H1 (cell line): Measurements from ENCODE around the gene SBF2. TPM values are rescaled to one million over a fixed set of nuclear protein-coding genes. Genes with fewer than 3 reads are reported as not detected.

ENCODE experiments used
- CTCF ChIA-PET: fragments of 300-600 bp; sonication (Branson Sonifier 250); formaldehyde crosslinking; loops from one replicate; lab custom pipeline; 2021; ENCODE audit not compliant: partially characterized antibody; lab: Charles Lee
- POLR2A ChIA-PET: fragments of 300-600 bp; sonication (Branson Sonifier 250); formaldehyde crosslinking; loops from one replicate; lab custom pipeline; 2021; ENCODE audit warnings: inconsistent platforms; ENCODE audit not compliant: partially characterized antibody; lab: Charles Lee
- DNase-seq, 2 experiments: peaks; one replicate each; pipeline versions ENCODE4 v3.0.0 to v3.0.0-alpha.2; 2010 to 2022; ENCODE audit warnings: low spot score in 2 of 2, low read depth in 1 of 2, mixed read lengths in 1 of 2
- FAIRE-seq: peaks from 2 replicates; lab custom pipeline; 2011; peaks lifted over from hg19 to GRCh38; lab: Jason Lieb, UNC
- H2AFZ ChIP-seq: 2 replicates; pipeline ENCODE4 v1.8.1; 2012; ENCODE audit warnings: low read length, inconsistent platforms
- H2AK5ac ChIP-seq: 2 replicates; pipeline ENCODE4 v1.6.1; 2013; ENCODE audit warnings: low read depth, low read length
- H2BK120ac ChIP-seq: replicated peaks from 2 replicates; pipeline ENCODE3; 2013; ENCODE audit warnings: low read depth, low read length, inconsistent platforms
- H2BK12ac ChIP-seq: 2 replicates; pipeline ENCODE4 v1.6.1; 2013; ENCODE audit warnings: low read depth, low read length
- H2BK15ac ChIP-seq: 2 replicates; pipeline ENCODE4 v1.6.1; 2013; ENCODE audit warnings: low read length
- H2BK20ac ChIP-seq: 2 replicates; pipeline ENCODE4 v1.6.1; 2013; ENCODE audit warnings: low read length
- H2BK5ac ChIP-seq: 2 replicates; pipeline ENCODE4 v1.6.1; 2013; ENCODE audit warnings: low read depth, low read length
- H3K14ac ChIP-seq: 2 replicates; pipeline ENCODE4 v1.6.1; 2013; ENCODE audit warnings: inconsistent platforms; ENCODE audit not compliant: insufficient read length
- H3K18ac ChIP-seq: 2 replicates; pipeline ENCODE4 v1.6.1; 2013; ENCODE audit warnings: low read length; ENCODE audit errors: extremely low read depth
- H3K23ac ChIP-seq: 2 replicates; pipeline ENCODE4 v1.6.1; 2013; ENCODE audit warnings: inconsistent platforms; ENCODE audit not compliant: insufficient read length
- H3K23me2 ChIP-seq: 2 replicates; pipeline ENCODE4 v1.6.1; 2013; ENCODE audit warnings: low read depth, low read length
- H3K27ac ChIP-seq: 2 replicates; pipeline ENCODE4 v1.6.1; 2011; ENCODE audit warnings: low read depth, low read length, inconsistent platforms
- H3K27me3 ChIP-seq, 4 experiments: replicated peaks in 1 of 4; 1 replicate in 1 of 4; 2 replicates in 3 of 4; pipeline versions ENCODE4 v1.6.1 to v1.8.1; 2011 to 2013; ENCODE audit warnings: low read length in 3 of 4, mild to moderate bottlenecking in 3 of 4, inconsistent platforms in 2 of 4, mixed read lengths in 2 of 4, moderate library complexity in 1 of 4; ENCODE audit not compliant: control insufficient read depth in 3 of 4, insufficient read depth in 3 of 4; ENCODE audit errors: extremely low read depth in 1 of 4
- H3K36me3 ChIP-seq, 4 experiments: 2 replicates each; pipeline versions ENCODE4 v1.6.1 to v1.8.1; 2011 to 2013; ENCODE audit warnings: mild to moderate bottlenecking in 4 of 4, low read length in 3 of 4, moderate library complexity in 2 of 4, control low read depth in 1 of 4, inconsistent platforms in 1 of 4; ENCODE audit not compliant: insufficient read depth in 4 of 4, control insufficient read depth in 2 of 4
- H3K4ac ChIP-seq: replicated peaks from 2 replicates; pipeline ENCODE3; 2013; ENCODE audit warnings: low read length, low read depth, mixed read lengths, inconsistent platforms; ENCODE audit not compliant: insufficient read length
- H3K4me1 ChIP-seq, 4 experiments: replicated peaks in 1 of 4; 1 replicate in 1 of 4; 2 replicates in 3 of 4; pipeline versions ENCODE4 v1.6.1 to v1.8.1; 2011 to 2013; ENCODE audit warnings: low read length in 3 of 4, inconsistent platforms in 2 of 4, mixed read lengths in 1 of 4; ENCODE audit not compliant: insufficient read depth in 4 of 4, control insufficient read depth in 3 of 4
- H3K4me2 ChIP-seq, 2 experiments: 2 replicates each; pipeline versions ENCODE4 v1.6.1 to v1.8.1; 2011 to 2013; ENCODE audit warnings: low read depth in 2 of 2, low read length in 2 of 2, control low read depth in 1 of 2, inconsistent platforms in 1 of 2, mild to moderate bottlenecking in 1 of 2; ENCODE audit not compliant: insufficient read depth in 1 of 2
- H3K4me3 ChIP-seq, 4 experiments: fragments of 200-600, 300-600 bp in 1 of 4; sonication (generic), shearing (Covaris generic), sonication (Bioruptor Twin) in 1 of 4; 2 replicates each; pipeline versions ENCODE4 v1.5.1 to v1.8.1; 2011 to 2016; ENCODE audit warnings: low read length in 4 of 4, low read depth in 3 of 4, control low read depth in 2 of 4, inconsistent platforms in 2 of 4, mild to moderate bottlenecking in 2 of 4, mixed read lengths in 1 of 4, moderate library complexity in 1 of 4; ENCODE audit not compliant: insufficient read depth in 2 of 4; ENCODE audit errors: extremely low read depth in 1 of 4
- H3K56ac ChIP-seq: replicated peaks from 2 replicates; pipeline ENCODE3; 2013; ENCODE audit warnings: low read depth, mild to moderate bottlenecking, mixed read lengths, low read length, inconsistent platforms; ENCODE audit not compliant: insufficient read length
- H3K79me1 ChIP-seq: 2 replicates; pipeline ENCODE4 v1.6.1; 2013; ENCODE audit warnings: low read depth, low read length, control low read depth
- H3K79me2 ChIP-seq, 2 experiments: 2 replicates each; pipeline versions ENCODE4 v1.6.1 to v1.8.1; 2012 to 2013; ENCODE audit warnings: low read length in 2 of 2, mild to moderate bottlenecking in 2 of 2, inconsistent platforms in 1 of 2; ENCODE audit not compliant: insufficient read depth in 2 of 2, control insufficient read depth in 1 of 2
- H3K9ac ChIP-seq, 4 experiments: replicated peaks in 1 of 4; 1 replicate in 1 of 4; 2 replicates in 3 of 4; pipeline versions ENCODE4 v1.6.1 to v1.8.1; 2011 to 2013; ENCODE audit warnings: low read depth in 3 of 4, low read length in 3 of 4, control low read depth in 2 of 4, mild to moderate bottlenecking in 2 of 4, moderate library complexity in 2 of 4, inconsistent platforms in 1 of 4; ENCODE audit errors: extremely low read depth in 1 of 4
- H3K9me3 ChIP-seq, 2 experiments: 2 replicates each; pipeline versions ENCODE4 v1.6.1 to v1.8.1; 2012 to 2013; ENCODE audit warnings: mild to moderate bottlenecking in 2 of 2, moderate library complexity in 2 of 2, control low read depth in 1 of 2, inconsistent platforms in 1 of 2, low read depth in 1 of 2, low read length in 1 of 2, mixed read lengths in 1 of 2; ENCODE audit not compliant: insufficient read depth in 2 of 2
- H4K20me1 ChIP-seq, 2 experiments: replicated peaks in 1 of 2; 2 replicates each; pipeline versions ENCODE3 to v1.8.1; 2011 to 2013; ENCODE audit warnings: inconsistent platforms in 2 of 2, low read length in 2 of 2, mild to moderate bottlenecking in 1 of 2; ENCODE audit not compliant: insufficient read depth in 2 of 2, control insufficient read depth in 1 of 2
- H4K5ac ChIP-seq: 2 replicates; pipeline ENCODE4 v1.6.1; 2013; ENCODE audit warnings: low read length, low read depth, mixed read lengths, inconsistent platforms; ENCODE audit not compliant: insufficient read length
- H4K8ac ChIP-seq: 2 replicates; pipeline ENCODE4 v1.8.0; 2013; ENCODE audit warnings: mild to moderate bottlenecking, moderate library complexity, low read length, inconsistent platforms; ENCODE audit not compliant: insufficient read depth; ENCODE audit errors: extremely low read depth
- H4K91ac ChIP-seq: replicated peaks from 2 replicates; pipeline ENCODE3; 2013; ENCODE audit warnings: low read length, mixed read lengths, inconsistent platforms; ENCODE audit not compliant: insufficient read length
- ATF3 ChIP-seq: IDR thresholded peaks from 2 replicates; pipeline ENCODE4 v1.6.1; 2011; ENCODE audit warnings: low read depth, mild to moderate bottlenecking, low read length; ENCODE audit not compliant: insufficient read depth
- BCL11A ChIP-seq, 2 experiments: IDR thresholded peaks; one replicate each; pipeline ENCODE4 v1.6.1; 2011; ENCODE audit warnings: low read depth in 2 of 2, low read length in 2 of 2, mild to moderate bottlenecking in 2 of 2
- CTBP2 ChIP-seq: IDR thresholded peaks from 2 replicates; pipeline ENCODE4 v1.7.0; 2011; ENCODE audit warnings: borderline replicate concordance, mild to moderate bottlenecking, moderate library complexity, mixed read lengths, low read length; ENCODE audit not compliant: insufficient read depth, insufficient read length
- CTCF ChIP-seq, 3 experiments: IDR thresholded peaks; 1 replicate in 2 of 3; 2 replicates in 1 of 3; pipeline versions ENCODE4 v1.5.1 to v1.6.1; 2011; ENCODE audit warnings: low read length in 3 of 3, mild to moderate bottlenecking in 3 of 3, inconsistent platforms in 2 of 3, low read depth in 1 of 3, moderate library complexity in 1 of 3; ENCODE audit not compliant: insufficient read depth in 1 of 3; ENCODE audit errors: control extremely low read depth in 1 of 3
- JUND ChIP-seq: IDR thresholded peaks from 2 replicates; pipeline ENCODE4 v1.6.1; 2011; ENCODE audit warnings: mild to moderate bottlenecking, improper control_type of control experiment, low read length
- MAFK ChIP-seq: IDR thresholded peaks from 2 replicates; pipeline ENCODE4 v1.6.1; 2012; ENCODE audit warnings: low read depth, mild to moderate bottlenecking, improper control_type of control experiment, low read length
- NANOG ChIP-seq: IDR thresholded peaks from 2 replicates; pipeline ENCODE4 v1.6.1; 2011; ENCODE audit warnings: low read length, low read depth, mild to moderate bottlenecking, inconsistent platforms; ENCODE audit not compliant: insufficient read depth, poor library complexity, severe bottlenecking
- POLR2A ChIP-seq, 2 experiments: IDR thresholded peaks; 1 replicate in 1 of 2; 2 replicates in 1 of 2; pipeline ENCODE4 v1.6.1; 2011; ENCODE audit warnings: low read depth in 2 of 2, low read length in 2 of 2, mild to moderate bottlenecking in 2 of 2; ENCODE audit errors: control extremely low read depth in 1 of 2
- RFX5 ChIP-seq: IDR thresholded peaks from 2 replicates; pipeline ENCODE4 v1.6.1; 2011; ENCODE audit warnings: low read depth, low read length, improper control_type of control experiment, borderline replicate concordance
- RNF2 ChIP-seq: fragments of 200-900, 300-1000 bp; sonication (generic); IDR thresholded peaks from 2 replicates; pipeline ENCODE4 v1.7.1; 2016; ENCODE audit warnings: borderline replicate concordance, low read depth, mild to moderate bottlenecking, antibody characterized with exemption, low read length; ENCODE audit not compliant: poor library complexity, severe bottlenecking; ENCODE audit errors: missing control alignments
- ZNF274 ChIP-seq: IDR thresholded peaks from 2 replicates; pipeline ENCODE4 v1.7.0; 2012; ENCODE audit warnings: low read length, borderline replicate concordance; ENCODE audit errors: extremely low read depth
- polyA plus RNA-seq, 7 experiments: library from polyadenylated mRNA; depleted of rRNA in 3 of 7; stranded (reverse) in 5 of 7; unstranded in 2 of 7; fragments of >200 nt in 5 of 7; fragments of 200-250 nt in 2 of 7; gene quantifications; 1 replicate in 5 of 7; 2 replicates in 1 of 7; 4 replicates in 1 of 7; pipeline versions ENCODE4 v1.2.1 to v1.2.3, GENCODE V29; 2011 to 2013; ENCODE audit warnings: missing spikeins in 2 of 7, mixed read lengths in 2 of 7
- total RNA-seq: library from RNA; stranded (reverse); fragmentation: NEBNext Ultra II Directional; extraction: Animal tissue kit (Norgen Biotek cat#: 25700); gene quantifications from 2 replicates; pipeline ENCODE4 v1.2.1, GENCODE V29; 2021

The SBF2 gene
- total and polyA plus RNA-seq, 2 of the 8 experiments (the other 6 are each of a cell fraction or from before 2014, with no cell fraction given), result 36.7 to 50.5 TPM

GRCh38 chr11:9936754-9937153 lies 357.3 kb downstream of the SBF2 start:
- CTCF ChIA-PET, result interaction anchor here (0.7 kb wide), 1 partner anchor 11 kb away, joined by 3 read pairs; no protein-coding TSS in a partner anchor
- POLR2A ChIA-PET, result no interaction called here
- TF ChIP-seq ATF3 (no peak), POLR2A (IDR thresholded peaks at IDR 0.05; ENCODE audit: control extremely low read depth in 1 of 2, low read depth in 2 of 2, low read length in 2 of 2) (no peak), CTBP2 (no peak), BCL11A (IDR thresholded peaks at IDR 0.05; ENCODE audit: low read depth in 2 of 2, low read length in 2 of 2) (no peak), NANOG (no peak), RNF2 (no peak), CTCF (IDR thresholded peaks at IDR 0.05; ENCODE audit: control extremely low read depth in 1 of 3, insufficient read depth in 1 of 3, low read depth in 1 of 3, low read length in 3 of 3) (no peak), JUND (no peak), ZNF274 (no peak), MAFK (no peak), RFX5 (no peak)

More at GRCh38 chr11:9936754-9937153, 357.3 kb downstream of the SBF2 start:
- Histone ChIP-seq H3K18ac (no peak overlapping the region), H2AFZ (no peak overlapping the region), H3K4me3 (no peak overlapping the region), H4K91ac (no peak overlapping the region), H4K20me1 (no peaks in the 10 kb centered on the region), H3K79me1 (no peaks in the 10 kb centered on the region), H2BK120ac (no peak overlapping the region), H4K5ac (no peak overlapping the region), H4K8ac (no peak overlapping the region), H3K14ac (no peak overlapping the region), H2AK5ac (no peak overlapping the region), H3K4ac (no peak overlapping the region), H3K4me2 (no peak overlapping the region), H3K23me2 (no peaks in the 10 kb centered on the region), H3K9me3 (no peaks in the 10 kb centered on the region), H3K56ac (no peak overlapping the region), H3K79me2 (no peaks in the 10 kb centered on the region), H3K36me3 (no peaks in the 10 kb centered on the region), H3K23ac (no peak overlapping the region), H2BK20ac (no peak overlapping the region), H3K9ac (no peak overlapping the region), H3K27ac (no peak overlapping the region), H3K4me1 (no peaks in the 10 kb centered on the region), H2BK5ac (no peak overlapping the region), H2BK12ac (no peak overlapping the region), H3K27me3 (no peaks in the 10 kb centered on the region), H2BK15ac (no peak overlapping the region)
- FAIRE-seq (no peak), DNase-seq (no peak)
